K562 (cell line): ENCODE results near the gene DMD. TPM values are rescaled to one million over a fixed set of nuclear protein-coding genes. Genes with fewer than 3 reads are reported as not detected.

ENCODE experiments used
- ATAC-seq: fragments of 200-7000 bp; cut with Tn5 transposase; 3 replicates; pipeline ENCODE4 v1.9.1; 2020; ENCODE audit warnings: moderate library complexity
- BruUV-seq: library from RNA; stranded (reverse); fragments of 400-500 nt; replicated peaks from 2 replicates; lab custom pipeline; 2021; lab: Mats Ljungman, UMichigan
- CTCF ChIA-PET: fragments of 300-600 bp; formaldehyde crosslinking; extraction: SDS; loops from one replicate; lab custom pipeline; 2021; ENCODE audit warnings: low intra/inter-chr PET ratio; lab: Yijun Ruan, JAX
- POLR2A ChIA-PET: fragments of 300-600, 350-650 bp; sonication (Branson Sonifier 250); formaldehyde crosslinking; extraction: SDS; loops from one replicate; lab custom pipeline; 2021; ENCODE audit warnings: antibody characterized with exemption, inconsistent platforms; lab: Yijun Ruan, JAX
- DNase-seq, 4 experiments: peaks; one replicate each; pipeline versions ENCODE4 v3.0.0 to v3.0.0-alpha.2; 2011 to 2018; ENCODE audit warnings: low spot score in 3 of 4, mixed read lengths in 3 of 4; ENCODE audit errors: extremely low read depth in 1 of 4
- FAIRE-seq: peaks from 2 replicates; lab custom pipeline; 2011; peaks lifted over from hg19 to GRCh38; lab: Jason Lieb, UNC
- H2AFZ ChIP-seq: 2 replicates; pipeline ENCODE4 v1.6.0; 2011; ENCODE audit warnings: low read depth, low read length, control low read depth, inconsistent platforms
- H3K27ac ChIP-seq: fragments of 200-600 bp; 3 replicates; pipeline ENCODE4 v1.8.0; 2011; ENCODE audit warnings: low read depth, mild to moderate bottlenecking, control low read depth, inconsistent platforms, low read length, moderate library complexity, mixed read lengths; ENCODE audit errors: extremely low read depth
- H3K27me3 ChIP-seq, 2 experiments: fragments of 300-600 bp in 1 of 2; 2 replicates in 1 of 2; 3 replicates in 1 of 2; pipeline versions ENCODE4 v1.6.0 to v1.8.0; 2011; ENCODE audit warnings: inconsistent platforms in 2 of 2, low read length in 2 of 2, mild to moderate bottlenecking in 1 of 2, mixed read lengths in 1 of 2, moderate library complexity in 1 of 2; ENCODE audit not compliant: control insufficient read depth in 2 of 2, insufficient read depth in 2 of 2
- H3K36me3 ChIP-seq: fragments of 300-600 bp; 3 replicates; pipeline ENCODE4 v1.8.0; 2011; ENCODE audit warnings: mild to moderate bottlenecking, low read length, inconsistent platforms; ENCODE audit not compliant: control insufficient read depth, insufficient read depth
- H3K4me1 ChIP-seq, 2 experiments: fragments of 200-600 bp in 1 of 2; replicated peaks in 1 of 2; 2 replicates in 1 of 2; 3 replicates in 1 of 2; pipeline versions ENCODE4 v1.5.1 to v1.8.0; 2011; ENCODE audit warnings: inconsistent platforms in 2 of 2, low read length in 2 of 2, mild to moderate bottlenecking in 1 of 2, mixed read lengths in 1 of 2, moderate library complexity in 1 of 2; ENCODE audit not compliant: control insufficient read depth in 2 of 2, insufficient read depth in 2 of 2
- H3K4me2 ChIP-seq: 2 replicates; pipeline ENCODE4 v1.6.1; 2011; ENCODE audit warnings: low read length, control low read depth, inconsistent platforms, mixed read lengths; ENCODE audit not compliant: insufficient read depth
- H3K4me3 ChIP-seq: fragments of 200-600 bp; sonication (generic), shearing (Covaris generic); 2 replicates; pipeline ENCODE4 v1.5.1; 2016; ENCODE audit warnings: control low read depth, inconsistent platforms
- H3K79me2 ChIP-seq: fragments of 200-600 bp; 3 replicates; pipeline ENCODE4 v1.8.0; 2011; ENCODE audit warnings: low read length, inconsistent platforms; ENCODE audit not compliant: control insufficient read depth, insufficient read depth
- H3K9ac ChIP-seq, 2 experiments: 2 replicates each; pipeline versions ENCODE4 v1.6.0 to v1.6.1; 2011; ENCODE audit warnings: low read depth in 2 of 2, low read length in 2 of 2, control low read depth in 1 of 2, inconsistent platforms in 1 of 2, mild to moderate bottlenecking in 1 of 2, mixed read lengths in 1 of 2; ENCODE audit not compliant: insufficient read depth in 1 of 2
- H3K9me1 ChIP-seq: one replicate; pipeline ENCODE4 v1.6.0; 2011; ENCODE audit warnings: inconsistent platforms, mild to moderate bottlenecking, low read length, moderate library complexity; ENCODE audit not compliant: control insufficient read depth, insufficient read depth
- H3K9me3 ChIP-seq: replicated peaks from 2 replicates; pipeline ENCODE4 v1.5.1; 2011; ENCODE audit warnings: low read depth, low read length, inconsistent platforms; ENCODE audit not compliant: control insufficient read depth, insufficient read depth
- H4K20me1 ChIP-seq: replicated peaks from 2 replicates; pipeline ENCODE4 v1.6.1; 2011; ENCODE audit warnings: low read length, inconsistent platforms, mixed read lengths; ENCODE audit not compliant: control insufficient read depth, insufficient read depth
- ARNT ChIP-seq, 2 experiments: fragments of 450-650 bp; IDR thresholded peaks; 2 replicates each; pipeline ENCODE4 v1.6.1; 2016; ENCODE audit warnings: mild to moderate bottlenecking in 1 of 2
- C11orf30 ChIP-seq: fragments of 450-650 bp; IDR thresholded peaks from 2 replicates; pipeline ENCODE4 v1.6.1; 2016; ENCODE audit warnings: low read depth, mild to moderate bottlenecking
- CBX2 ChIP-seq: fragments of 200-600 bp; sonication (generic); IDR thresholded peaks from one replicate; pipeline ENCODE4 v1.6.1; 2012; ENCODE audit warnings: mild to moderate bottlenecking, low read length, inconsistent platforms; ENCODE audit not compliant: insufficient read depth, poor library complexity, severe bottlenecking
- E2F1 ChIP-seq: sonication (generic); formaldehyde crosslinking; IDR thresholded peaks from 2 replicates; pipeline ENCODE4 v1.8.1; 2023; ENCODE audit warnings: mild to moderate bottlenecking, missing genetic modification reagents, moderate library complexity
- EZH2 ChIP-seq: IDR thresholded peaks from 2 replicates; pipeline ENCODE4 v1.6.1; 2012; ENCODE audit warnings: low read depth, mild to moderate bottlenecking, inconsistent platforms, low read length, borderline replicate concordance
- FOXA1 ChIP-seq: fragments of 450-650 bp; IDR thresholded peaks from 2 replicates; pipeline ENCODE4 v1.6.1; 2016; ENCODE audit warnings: mild to moderate bottlenecking, borderline replicate concordance
- GTF2E2 ChIP-seq: fragments of 200-800 bp; sonication (Bioruptor generic); IDR thresholded peaks from 2 replicates; pipeline ENCODE4 v1.6.1; 2016; ENCODE audit warnings: missing genetic modification characterization, missing compliant biosample characterization
- HDAC3 ChIP-seq: fragments of 450-650 bp; IDR thresholded peaks from 2 replicates; pipeline ENCODE4 v1.6.1; 2018; ENCODE audit warnings: borderline replicate concordance, mild to moderate bottlenecking, moderate library complexity; ENCODE audit not compliant: partially characterized antibody
- HDGF ChIP-seq: fragments of 450-650 bp; IDR thresholded peaks from 2 replicates; pipeline ENCODE4 v1.6.1; 2016
- KAT2B ChIP-seq: IDR thresholded peaks from one replicate; pipeline ENCODE4 v1.6.1; 2012; ENCODE audit warnings: low read depth, mild to moderate bottlenecking, control low read depth, inconsistent platforms, low read length, moderate library complexity
- LARP7 ChIP-seq: fragments of 450-650 bp; IDR thresholded peaks from 2 replicates; pipeline ENCODE4 v1.6.1; 2016
- MXI1 ChIP-seq: IDR thresholded peaks from 2 replicates; pipeline ENCODE4 v1.6.1; 2011; ENCODE audit warnings: low read depth, mild to moderate bottlenecking, improper control_type of control experiment, low read length
- NCOA4 ChIP-seq: fragments of 450-650 bp; IDR thresholded peaks from 2 replicates; pipeline ENCODE4 v1.6.1; 2018; ENCODE audit warnings: mild to moderate bottlenecking; ENCODE audit not compliant: partially characterized antibody
- POLR2B ChIP-seq: fragments of 450-650 bp; IDR thresholded peaks from 2 replicates; pipeline ENCODE4 v1.6.1; 2018; ENCODE audit warnings: low read depth; ENCODE audit not compliant: partially characterized antibody
- SETDB1 ChIP-seq: IDR thresholded peaks from one replicate; pipeline ENCODE4 v1.6.1; 2012; ENCODE audit warnings: low read length, control low read depth, inconsistent platforms
- SRSF3 ChIP-seq: fragments of 200-400 bp; formaldehyde crosslinking; IDR thresholded peaks from 2 replicates; pipeline ENCODE4 v1.6.1; 2016; ENCODE audit warnings: mild to moderate bottlenecking, low read length, moderate library complexity; ENCODE audit not compliant: insufficient read depth
- THAP7 ChIP-seq: fragments of 250-450 bp; sonication (Bioruptor Pico); IDR thresholded peaks from 2 replicates; pipeline ENCODE4 v1.5.0; 2021
- ZNF23 ChIP-seq: fragments of 250-450 bp; sonication (Bioruptor Pico); IDR thresholded peaks from 2 replicates; pipeline ENCODE4 v1.4.0; 2020; ENCODE audit warnings: mild to moderate bottlenecking
- ZNF717 ChIP-seq: fragments of 250-450 bp; sonication (Bioruptor Pico); IDR thresholded peaks from 2 replicates; pipeline ENCODE4 v1.5.0; 2021
- WGBS: fragments of 100-300 bp; shearing (Covaris generic); methylation state at CpG from one replicate; pipeline ENCODE4 v1.1.6; 2016; ENCODE audit warnings: low coverage, mixed read lengths; ENCODE audit not compliant: insufficient coverage; ENCODE audit errors: missing lambda C conversion rate; 5-methylcytosine and 5-hydroxymethylcytosine counted together
- in situ Hi-C: fragments of 300-500 bp; cut with MboI; formaldehyde crosslinking; loops from 4 replicates; pipeline ENCODE4 v1.15.0; 2018; ENCODE audit warnings: inconsistent platforms, mixed read lengths
- intact Hi-C: fragments of 100-400 bp; cut with micrococcal nuclease; formaldehyde crosslinking; loops from 2 replicates; pipeline ENCODE4 v1.14.2; 2022
- polyA plus RNA-seq, 8 experiments: library from polyadenylated mRNA; depleted of rRNA in 4 of 8; stranded (reverse) in 5 of 8; unstranded in 3 of 8; fragments of >200 nt; fragmentation: Nextera tagmentation in 2 of 8; fragmentation: Illumina TruSeq in 1 of 8; extraction: Ambion mirVana in 2 of 8; extraction: Trizol in 1 of 8; gene quantifications; 2 replicates each; pipeline versions ENCODE4 v1.2.1 to v1.2.3, GENCODE V29; 2011 to 2014; ENCODE audit warnings: inconsistent platforms in 1 of 8, missing spikeins in 1 of 8
- total RNA-seq, 7 experiments: library from RNA; depleted of rRNA in 6 of 7; stranded (reverse); fragments of >200 nt in 6 of 7; fragmentation: Illumina TruSeq in 2 of 7; extraction: Trizol in 2 of 7; gene quantifications; 2 replicates each; pipeline versions ENCODE4 v1.2.1 to v1.2.3, GENCODE V29; 2011 to 2021; ENCODE audit warnings: low replicate concordance in 1 of 7
- TF ChIP-seq, protein P1 (sequence below): IDR thresholded peaks from 2 replicates; pipeline ENCODE4 v1.6.1; 2011; ENCODE audit not compliant: insufficient read length; ENCODE audit errors: extremely low read depth

The DMD gene
- total and polyA plus RNA-seq, 9 of the 15 experiments (the other 6 are each of a cell fraction or from before 2014, with no cell fraction given), result 3.8 to 20.4 (median 11.4) TPM

GRCh38 chrX:31240982-31241381 is 1970.4 kb downstream of the DMD start:
- WGBS, result 14% methylated on average over 3 of the region's 3 CpGs
- Histone ChIP-seq H3K9ac (no peak overlapping the region), H3K27ac (no peak overlapping the region), H3K4me1 (no peaks in the 10 kb centered on the region), H3K4me2 (no peak overlapping the region), H3K9me3 (no peaks in the 10 kb centered on the region), H4K20me1 (no peaks in the 10 kb centered on the region), H3K79me2 (no peaks in the 10 kb centered on the region), H3K27me3 (no peaks in the 10 kb centered on the region), H3K9me1 (no peaks in the 10 kb centered on the region), H3K4me3 (no peak overlapping the region), H3K36me3 (no peaks in the 10 kb centered on the region), H2AFZ (no peak overlapping the region)
- DNase-seq (no peak), FAIRE-seq (no peak), ATAC-seq (no peak)
- TF ChIP-seq SETDB1 (no peak), HDAC3 (no peak), FOXA1 (no peak), NCOA4 (no peak), GTF2E2 (no peak), ARNT (IDR thresholded peaks at IDR 0.05) (no peak), SRSF3 (no peak), E2F1 (CRISPR knock-in tag) (no peak), LARP7 (no peak), ZNF23 (CRISPR knock-in tag) (no peak), ZNF717 (CRISPR knock-in tag) (no peak), POLR2B (no peak), MXI1 (no peak), CBX2 (no peak), HDGF (no peak), EZH2 (no peak), THAP7 (CRISPR knock-in tag) (no peak), C11orf30 (no peak), KAT2B (no peak)
- TF ChIP-seq, protein P1, sequence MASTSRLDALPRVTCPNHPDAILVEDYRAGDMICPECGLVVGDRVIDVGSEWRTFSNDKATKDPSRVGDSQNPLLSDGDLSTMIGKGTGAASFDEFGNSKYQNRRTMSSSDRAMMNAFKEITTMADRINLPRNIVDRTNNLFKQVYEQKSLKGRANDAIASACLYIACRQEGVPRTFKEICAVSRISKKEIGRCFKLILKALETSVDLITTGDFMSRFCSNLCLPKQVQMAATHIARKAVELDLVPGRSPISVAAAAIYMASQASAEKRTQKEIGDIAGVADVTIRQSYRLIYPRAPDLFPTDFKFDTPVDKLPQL, result no peak
- no TSS peak for BruUV-seq
- CTCF ChIA-PET, result no interaction called here
- intact Hi-C loops (no loop called here), in situ Hi-C loops (no loop called here)
- POLR2A ChIA-PET, result no interaction called here
